Choroid plexus epithelial cell (primary cell): ENCODE data around the gene CCNB1IP1.
A peak's percentile ranks its signal among the peaks of the same experiment; 100 is the strongest.
"Not testable (repeated sequence)": the region's sequence is repeated elsewhere in the genome, so short reads cannot be mapped to it uniquely, and the experiment has no call there.

Source experiments
- DNase-seq: peaks from one replicate; pipeline ENCODE4 v3.0.0-alpha.2; 2010; ENCODE audit warnings: low read depth
- H3K4me3 ChIP-seq: 2 replicates; pipeline ENCODE4 v1.5.1; 2011; ENCODE audit warnings: low read depth, mild to moderate bottlenecking, control low read depth, low read length, moderate library complexity
- TF ChIP-seq, protein P1 (sequence below): conservative IDR thresholded peaks from 2 replicates; pipeline ENCODE4 v1.5.1; 2011; ENCODE audit warnings: low read depth, mild to moderate bottlenecking, control low read depth, inconsistent platforms, low read length, moderate library complexity

CCNB1IP1 gene

GRCh38 chr14:20314026-20314425 lies 19.1 kb downstream of the CCNB1IP1 start:
- TF ChIP-seq, protein P1, sequence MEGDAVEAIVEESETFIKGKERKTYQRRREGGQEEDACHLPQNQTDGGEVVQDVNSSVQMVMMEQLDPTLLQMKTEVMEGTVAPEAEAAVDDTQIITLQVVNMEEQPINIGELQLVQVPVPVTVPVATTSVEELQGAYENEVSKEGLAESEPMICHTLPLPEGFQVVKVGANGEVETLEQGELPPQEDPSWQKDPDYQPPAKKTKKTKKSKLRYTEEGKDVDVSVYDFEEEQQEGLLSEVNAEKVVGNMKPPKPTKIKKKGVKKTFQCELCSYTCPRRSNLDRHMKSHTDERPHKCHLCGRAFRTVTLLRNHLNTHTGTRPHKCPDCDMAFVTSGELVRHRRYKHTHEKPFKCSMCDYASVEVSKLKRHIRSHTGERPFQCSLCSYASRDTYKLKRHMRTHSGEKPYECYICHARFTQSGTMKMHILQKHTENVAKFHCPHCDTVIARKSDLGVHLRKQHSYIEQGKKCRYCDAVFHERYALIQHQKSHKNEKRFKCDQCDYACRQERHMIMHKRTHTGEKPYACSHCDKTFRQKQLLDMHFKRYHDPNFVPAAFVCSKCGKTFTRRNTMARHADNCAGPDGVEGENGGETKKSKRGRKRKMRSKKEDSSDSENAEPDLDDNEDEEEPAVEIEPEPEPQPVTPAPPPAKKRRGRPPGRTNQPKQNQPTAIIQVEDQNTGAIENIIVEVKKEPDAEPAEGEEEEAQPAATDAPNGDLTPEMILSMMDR, result no peak
- no peak for DNase-seq
- H3K4me3 ChIP-seq, result no peak overlapping the region

GRCh38 chr14:20306079-20306423 lies 27.0 kb downstream of the CCNB1IP1 start:
- no peak overlapping the region for H3K4me3 ChIP-seq
- DNase-seq, result no peak
- TF ChIP-seq, protein P1, result no peak

GRCh38 chr14:20305265-20306078 lies 27.6 kb downstream of the CCNB1IP1 start, which contains the start of gene TTC5:
Gene TTC5 (minus strand): TSS chr14:20305951. CDS start chr14:20305937, 14 bp downstream.
- H3K4me3 ChIP-seq, result peak within 1 kb of the TSS; percentile 80
- TF ChIP-seq, protein P1, result peak; percentile 97

GRCh38 chr14:20302042-20302755 lies 30.9 kb downstream of the CCNB1IP1 start:
- peak; percentile 77 for DNase-seq
- TF ChIP-seq, protein P1, result no peak
- H3K4me3 ChIP-seq, result no peak overlapping the region

More at GRCh38 chr14:20305265-20306078, 27.6 kb downstream of the CCNB1IP1 start, which contains the start of gene TTC5:
- DNase-seq, result peak; percentile 95

DNA sequence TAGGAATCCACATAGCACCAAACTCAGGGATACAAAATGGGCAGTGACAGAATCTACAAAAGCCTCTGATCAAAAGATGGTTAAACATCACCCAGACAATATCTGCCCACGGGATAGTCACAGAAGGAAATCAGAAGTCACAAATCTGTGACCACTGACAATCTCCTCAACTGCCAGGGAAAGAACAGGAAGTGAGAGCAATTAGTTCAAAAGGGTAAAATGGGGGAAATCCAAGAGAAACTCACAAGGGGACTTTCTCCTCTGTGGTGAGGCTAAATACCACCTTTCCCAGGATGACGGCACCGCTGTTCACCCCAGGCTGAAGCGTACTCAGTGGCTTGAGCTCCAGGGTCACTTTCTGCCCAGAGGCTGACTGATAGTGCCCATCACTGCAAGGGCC lies 38.0 kb downstream of the CCNB1IP1 start:
- TF ChIP-seq, protein P1, result no peak
- no peak for DNase-seq
- no peak overlapping the region for H3K4me3 ChIP-seq

DNA sequence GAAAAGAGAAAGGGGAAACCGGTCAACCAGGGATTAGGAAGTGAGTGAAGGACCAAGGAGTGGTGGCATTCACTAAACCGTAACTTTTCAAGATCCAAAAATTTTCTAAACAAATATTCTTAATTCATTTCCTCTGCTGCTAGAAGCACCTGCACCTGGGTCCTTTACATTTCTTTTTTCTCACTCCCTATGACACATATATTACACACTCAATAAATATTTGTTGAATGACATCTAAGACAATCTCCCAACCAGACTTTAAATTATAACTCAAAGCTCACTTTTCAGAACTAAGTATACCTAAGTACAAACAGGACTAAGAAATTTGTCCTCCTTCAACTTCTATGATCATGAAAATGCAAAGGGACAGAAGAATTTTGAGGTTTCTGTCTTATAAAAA lies 38.4 kb downstream of the CCNB1IP1 start:
- no peak for DNase-seq
- no peak overlapping the region for H3K4me3 ChIP-seq
- TF ChIP-seq, protein P1, result no peak

DNA sequence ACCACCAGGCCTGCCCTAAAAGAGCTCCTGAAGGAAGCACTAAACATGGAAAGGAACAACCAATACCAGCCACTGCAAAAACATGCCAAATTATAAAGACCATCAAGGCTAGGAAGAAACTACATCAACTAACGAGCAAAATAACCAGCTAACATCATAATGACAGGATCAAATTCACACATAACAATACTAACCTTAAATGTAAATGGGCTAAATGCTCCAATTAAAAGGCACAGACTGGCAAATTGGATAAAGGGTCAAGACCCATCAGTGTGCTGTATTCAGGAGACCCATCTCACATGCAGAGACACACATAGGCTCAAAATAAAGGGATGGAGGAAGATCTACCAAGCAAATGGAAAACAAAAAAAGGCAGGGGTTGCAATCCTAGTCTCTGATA lies 51.1 kb downstream of the CCNB1IP1 start:
- DNase-seq, result not testable (repeated sequence)

GRCh38 chr14:20280265-20280664 lies 52.8 kb downstream of the CCNB1IP1 start:
- not testable (repeated sequence) for DNase-seq, H3K4me3 ChIP-seq

More for the DNA sequence above, 51.1 kb downstream of the CCNB1IP1 start:
- not testable (repeated sequence) for H3K4me3 ChIP-seq
